Transverse colon (tissue), 4 donors: ENCODE data around the gene MUCL3. TPM values are rescaled to one million over a fixed set of nuclear protein-coding genes. Genes with fewer than 3 reads are reported as not detected.

Experiments
- DNase-seq: peaks from one replicate; pipeline ENCODE4 v3.0.0-alpha.2; 2019
- H3K27ac ChIP-seq, 4 donors: fragments of 200-600 bp; sonication (generic); 2 replicates each; pipeline ENCODE4 v1.5.1; 2016 to 2018; ENCODE audit warnings: inconsistent platforms in 4 of 4
- H3K27me3 ChIP-seq: fragments of 200-600 bp; sonication (generic); 2 replicates; pipeline ENCODE4 v1.5.1; 2017; ENCODE audit warnings: inconsistent platforms
- H3K36me3 ChIP-seq, 4 donors: fragments of 200-600 bp; sonication (generic); 2 replicates each; pipeline ENCODE4 v1.5.1; 2017 to 2019; ENCODE audit warnings: inconsistent platforms in 4 of 4
- H3K4me1 ChIP-seq, 4 donors: fragments of 200-600 bp; sonication (generic); 2 replicates each; pipeline ENCODE4 v1.5.1; 2017 to 2020; ENCODE audit warnings: inconsistent platforms in 4 of 4
- H3K4me3 ChIP-seq, 4 donors: fragments of 200-600 bp; sonication (generic); 1 replicate in 1 of 4; 2 replicates in 3 of 4; pipeline versions ENCODE4 v1.5.1 to v1.6.1; 2017 to 2019; ENCODE audit warnings: inconsistent platforms in 4 of 4
- H3K9me3 ChIP-seq, 2 donors: fragments of 200-600 bp; sonication (generic); 2 replicates each; pipeline ENCODE4 v1.5.1; 2017 to 2019; ENCODE audit warnings: inconsistent platforms in 2 of 2
- CTCF ChIP-seq, 5 experiments: fragments of 200-600 bp in 3 of 5; fragments of 450-650 bp in 2 of 5; sonication (generic) in 3 of 5; IDR thresholded peaks; 1 replicate in 2 of 5; 2 replicates in 3 of 5; pipeline ENCODE4 v1.5.1; 2016 to 2017; ENCODE audit warnings: antibody characterized with exemption in 5 of 5, inconsistent platforms in 3 of 5, mild to moderate bottlenecking in 2 of 5, moderate library complexity in 1 of 5
- EP300 ChIP-seq: sonication (generic); formaldehyde crosslinking; IDR thresholded peaks from one replicate; pipeline ENCODE4 v1.6.1; 2017; ENCODE audit warnings: antibody characterized with exemption, low read depth
- POLR2A ChIP-seq: fragments of 450-650 bp; IDR thresholded peaks from one replicate; pipeline ENCODE4 v1.6.1; 2016; ENCODE audit warnings: antibody characterized with exemption, mild to moderate bottlenecking, moderate library complexity
- POLR2AphosphoS5 ChIP-seq, 3 donors: sonication (generic); formaldehyde crosslinking; IDR thresholded peaks; one replicate each; pipeline ENCODE4 v1.6.1; 2016; ENCODE audit warnings: antibody characterized with exemption in 3 of 3
- WGBS, 2 donors: methylation state at CpG; one replicate each; pipeline ENCODE4 v1.1.5; 2018; ENCODE audit warnings: low coverage in 1 of 2; 5-methylcytosine and 5-hydroxymethylcytosine counted together
- in situ Hi-C, 4 donors: fragments of 200-750 bp; cut with MboI; loops; one replicate each; pipeline versions ENCODE4 v1.15.0 to v1.15.1; 2017; ENCODE audit warnings: low sequenced_read_pairs in 3 of 4, low pct_ligation_motif_present in 1 of 4, low pct_unique_long_range_greater_than_20kb in 1 of 4
- intact Hi-C: fragments of 100-400 bp; cut with DNase I; formaldehyde crosslinking; loops from one replicate; pipeline ENCODE4 v1.15.1; 2023; ENCODE audit warnings: low total_unique reads
- total RNA-seq, 4 donors: library from RNA; depleted of rRNA; stranded (reverse); fragments of >200 nt; gene quantifications; one replicate each; pipeline ENCODE4 v1.1.0, GENCODE V29; 2016

Gene MUCL3
- total RNA-seq, 4 donors from 2014 or later = 0.16 to 0.41 TPM; not detected in 2

DNA sequence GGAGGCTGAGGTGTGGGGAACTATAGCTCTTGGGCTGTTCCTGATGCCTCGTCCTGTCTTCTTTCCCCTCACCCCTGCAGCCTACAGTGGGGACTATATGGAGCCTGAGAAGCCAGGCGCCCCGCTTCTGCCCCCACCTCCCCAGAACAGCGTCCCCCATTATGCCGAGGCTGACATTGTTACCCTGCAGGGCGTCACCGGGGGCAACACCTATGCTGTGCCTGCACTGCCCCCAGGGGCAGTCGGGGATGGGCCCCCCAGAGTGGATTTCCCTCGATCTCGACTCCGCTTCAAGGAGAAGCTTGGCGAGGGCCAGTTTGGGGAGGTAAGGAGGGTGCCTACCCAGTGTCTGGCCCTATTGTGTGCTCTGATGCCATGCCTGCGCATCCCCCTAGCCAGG, 44.2 kb upstream of the MUCL3 start:
- DNase-seq = no peak
- no peaks in the 10 kb centered on the region for H3K9me3 ChIP-seq
- in situ Hi-C loops = loop anchor here in 2 of 4 donors (25.0 kb wide), 1 partner anchor 159 kb away; the partner anchor contains the start of genes FLOT1 (in 2 of the 2) and IER3 (in 2 of the 2)

GRCh38 chr6:30897882-30898281, 42.9 kb upstream of the MUCL3 start:
- DNase-seq = no peak
- Histone ChIP-seq H3K27ac (no peak overlapping the region), H3K9me3 (no peaks in the 10 kb centered on the region), H3K4me1 (no peaks in the 10 kb centered on the region), H3K4me3 (no peak overlapping the region), H3K36me3 (peaks cover 0 to 43% (median 13%) of the 10 kb centered on the region in 4 donors), H3K27me3 (no peaks in the 10 kb centered on the region)
- in situ Hi-C loops (loop anchor here in 2 of 4 donors (25.0 kb wide), 1 partner anchor 161 kb away; the partner anchor contains the start of genes FLOT1 (in 2 of the 2) and IER3 (in 2 of the 2)), intact Hi-C loops (no loop called here)
- 90% methylated on average over 16 of the region's 16 CpGs; no CpG with 5 or more reads in 1 of the 2 donors for WGBS, 2 donors
- TF ChIP-seq CTCF (IDR thresholded peaks at IDR 0.05) = no peak
- no peak for TF ChIP-seq EP300
- no peak for TF ChIP-seq POLR2A
- TF ChIP-seq POLR2AphosphoS5 (IDR thresholded peaks at IDR 0.05) = no peak

More for the DNA sequence above, 44.2 kb upstream of the MUCL3 start:
- no peaks in the 10 kb centered on the region for H3K27me3 ChIP-seq
- H3K36me3 ChIP-seq = peaks cover 0 to 53% (median 13%) of the 10 kb centered on the region in 4 donors
- intact Hi-C loops = no loop called here
- TF ChIP-seq POLR2A (no peak), EP300 (no peak), CTCF (IDR thresholded peaks at IDR 0.05) (no peak), POLR2AphosphoS5 (IDR thresholded peaks at IDR 0.05) (no peak)
- no peaks in the 10 kb centered on the region for H3K4me1 ChIP-seq
- no peak overlapping the region for H3K4me3 ChIP-seq
- 94% methylated on average over 13 of the region's 13 CpGs; no CpG with 5 or more reads in 1 of the 2 donors for WGBS, 2 donors
- H3K27ac ChIP-seq = no peak overlapping the region

GRCh38 chr6:30898750-30899360, 41.9 kb upstream of the MUCL3 start:
- no peak for TF ChIP-seq POLR2A
- TF ChIP-seq EP300 = no peak
- no peak for TF ChIP-seq POLR2AphosphoS5 (IDR thresholded peaks at IDR 0.05)
- TF ChIP-seq CTCF (IDR thresholded peaks at IDR 0.05) = no peak
- 78 to 90% methylated on average over 10 to 23 of the region's 23 CpGs for WGBS, 2 donors
- no peak overlapping the region for H3K27ac ChIP-seq
- in situ Hi-C loops (loop anchor here in 2 of 4 donors (25.0 kb wide), 1 partner anchor 162 kb away; the partner anchor contains the start of genes FLOT1 (in 2 of the 2) and IER3 (in 2 of the 2)), intact Hi-C loops (no loop called here)
- H3K9me3 ChIP-seq = no peaks in the 10 kb centered on the region
- H3K36me3 ChIP-seq = peaks cover 0 to 37% (median 13%) of the 10 kb centered on the region in 4 donors
- no peaks in the 10 kb centered on the region for H3K27me3 ChIP-seq
- DNase-seq = no peak
- no peaks in the 10 kb centered on the region for H3K4me1 ChIP-seq
- no peak overlapping the region for H3K4me3 ChIP-seq

- no peak for DNase-seq
- Histone ChIP-seq H3K4me3 (no peak overlapping the region), H3K9me3 (no peaks in the 10 kb centered on the region), H3K27ac (no peak overlapping the region), H3K4me1 (no peaks in the 10 kb centered on the region), H3K36me3 (peaks cover 0 to 23% (median 3%) of the 10 kb centered on the region in 4 donors), H3K27me3 (no peaks in the 10 kb centered on the region)
- 78% methylated on average over 1 of the region's 1 CpG; no CpG with 5 or more reads in 1 of the 2 donors for WGBS, 2 donors
- in situ Hi-C loops (no loop called here), intact Hi-C loops (no loop called here)
- TF ChIP-seq POLR2AphosphoS5 (IDR thresholded peaks at IDR 0.05) = no peak
- TF ChIP-seq POLR2A = no peak
- TF ChIP-seq EP300 = no peak
- TF ChIP-seq CTCF (IDR thresholded peaks at IDR 0.05) = no peak
These were observed 39.8 kb upstream of the MUCL3 start for GRCh38 chr6:30900863-30901417.
